ENCODE measurements around the gene JPH2. TPM values are rescaled to one million over a fixed set of nuclear protein-coding genes. Genes with fewer than 3 reads are reported as not detected.
"Not testable (repeated sequence)": the region's sequence is repeated elsewhere in the genome, so short reads cannot be mapped to it uniquely, and the experiment has no call there.

The JPH2 gene
- total RNA-seq = 100 to 1,000 TPM; 173 to 442 (median 242) TPM

- no peaks in the 10 kb centered on the region for H3K27me3 ChIP-seq
- H3K4me1 ChIP-seq = peaks cover 0 to 60% (median 5%) of the 10 kb centered on the region in 3 donors
- no peaks in the 10 kb centered on the region for H3K36me3 ChIP-seq
- peak; percentile 81 for TF ChIP-seq POLR2AphosphoS5 (IDR thresholded peaks at IDR 0.05)
- no peak for TF ChIP-seq CTCF (IDR thresholded peaks at IDR 0.05)
- TF ChIP-seq POLR2A (IDR thresholded peaks at IDR 0.05) = peak; percentile 38 to 72
- peak; percentile 53 for TF ChIP-seq EP300 (IDR thresholded peaks at IDR 0.05)
- H3K27ac ChIP-seq = peak within 1 kb of the TSS; percentile 93 to 96 (median 96)
- WGBS, 2 donors (ENCODE audit: low coverage in 1 of 2) = 0 to 8% methylated on average over 2 to 7 of the region's 24 CpGs
- peak within 1 kb of the TSS; percentile 78 to 80 for H3K4me3 ChIP-seq
- no peaks in the 10 kb centered on the region for H3K9me3 ChIP-seq
- peak; percentile 82 for ATAC-seq
These were observed at the start of gene JPH2 for GRCh38 chr20:44187054-44187771. Gene JPH2, minus strand, starts transcription at chr20:44187188. Its CDS starts 483 bp downstream, at chr20:44186705.

- Histone ChIP-seq H3K4me3 (no peak overlapping the region), H3K27ac (no peak overlapping the region), H3K27me3 (no peaks in the 10 kb centered on the region), H3K9me3 (no peaks in the 10 kb centered on the region), H3K36me3 (no peaks in the 10 kb centered on the region), H3K4me1 (no peaks in the 10 kb centered on the region)
- TF ChIP-seq CTCF (IDR thresholded peaks at IDR 0.05) (no peak), POLR2AphosphoS5 (IDR thresholded peaks at IDR 0.05) (no peak), EP300 (IDR thresholded peaks at IDR 0.05) (no peak), POLR2A (IDR thresholded peaks at IDR 0.05) (no peak)
- 93 to 94% methylated on average over 2 of the region's 2 CpGs for WGBS, 2 donors (ENCODE audit: low coverage in 1 of 2)
- ATAC-seq = no peak
These were observed 48.7 kb upstream of the JPH2 start for GRCh38 chr20:44235702-44236101.

- H3K9me3 ChIP-seq = no peaks in the 10 kb centered on the region
- H3K27me3 ChIP-seq = no peaks in the 10 kb centered on the region
- H3K4me1 ChIP-seq = no peaks in the 10 kb centered on the region
- H3K27ac ChIP-seq = no peak overlapping the region
- TF ChIP-seq CTCF (IDR thresholded peaks at IDR 0.05) = no peak
- TF ChIP-seq POLR2A (IDR thresholded peaks at IDR 0.05) = no peak
- no peak for TF ChIP-seq EP300 (IDR thresholded peaks at IDR 0.05)
- TF ChIP-seq POLR2AphosphoS5 (IDR thresholded peaks at IDR 0.05) = no peak
- H3K4me3 ChIP-seq = no peak overlapping the region
- no peaks in the 10 kb centered on the region for H3K36me3 ChIP-seq
- ATAC-seq = no peak
- 80 to 88% methylated on average over 9 to 13 of the region's 14 CpGs for WGBS, 2 donors (ENCODE audit: low coverage in 1 of 2)
These were observed 47.8 kb upstream of the JPH2 start for GRCh38 chr20:44234566-44235317.

- no peak overlapping the region for H3K27ac ChIP-seq
- no peak for ATAC-seq
- no peaks in the 10 kb centered on the region for H3K36me3 ChIP-seq
- 80 to 100% methylated on average over 1 to 4 of the region's 6 CpGs for WGBS, 2 donors (ENCODE audit: low coverage in 1 of 2)
- TF ChIP-seq EP300 (IDR thresholded peaks at IDR 0.05) (no peak), POLR2AphosphoS5 (IDR thresholded peaks at IDR 0.05) (no peak), POLR2A (IDR thresholded peaks at IDR 0.05) (no peak), CTCF (IDR thresholded peaks at IDR 0.05) (no peak)
- no peaks in the 10 kb centered on the region for H3K9me3 ChIP-seq
- H3K4me3 ChIP-seq = no peak overlapping the region
- no peaks in the 10 kb centered on the region for H3K4me1 ChIP-seq
- no peaks in the 10 kb centered on the region for H3K27me3 ChIP-seq
These were observed 46.5 kb upstream of the JPH2 start for GRCh38 chr20:44233436-44234016.

- H3K27me3 ChIP-seq, H3K9me3 ChIP-seq, H3K4me3 ChIP-seq, ATAC-seq, H3K4me1 ChIP-seq, H3K27ac ChIP-seq, H3K36me3 ChIP-seq: not testable (repeated sequence)
- 85 to 95% methylated on average over 2 to 4 of the region's 4 CpGs for WGBS, 2 donors (ENCODE audit: low coverage in 1 of 2)
These were observed 45.5 kb upstream of the JPH2 start for GRCh38 chr20:44232469-44232856.
